ENCODE measurements around the gene TNNC1.

TNNC1 gene

DNA sequence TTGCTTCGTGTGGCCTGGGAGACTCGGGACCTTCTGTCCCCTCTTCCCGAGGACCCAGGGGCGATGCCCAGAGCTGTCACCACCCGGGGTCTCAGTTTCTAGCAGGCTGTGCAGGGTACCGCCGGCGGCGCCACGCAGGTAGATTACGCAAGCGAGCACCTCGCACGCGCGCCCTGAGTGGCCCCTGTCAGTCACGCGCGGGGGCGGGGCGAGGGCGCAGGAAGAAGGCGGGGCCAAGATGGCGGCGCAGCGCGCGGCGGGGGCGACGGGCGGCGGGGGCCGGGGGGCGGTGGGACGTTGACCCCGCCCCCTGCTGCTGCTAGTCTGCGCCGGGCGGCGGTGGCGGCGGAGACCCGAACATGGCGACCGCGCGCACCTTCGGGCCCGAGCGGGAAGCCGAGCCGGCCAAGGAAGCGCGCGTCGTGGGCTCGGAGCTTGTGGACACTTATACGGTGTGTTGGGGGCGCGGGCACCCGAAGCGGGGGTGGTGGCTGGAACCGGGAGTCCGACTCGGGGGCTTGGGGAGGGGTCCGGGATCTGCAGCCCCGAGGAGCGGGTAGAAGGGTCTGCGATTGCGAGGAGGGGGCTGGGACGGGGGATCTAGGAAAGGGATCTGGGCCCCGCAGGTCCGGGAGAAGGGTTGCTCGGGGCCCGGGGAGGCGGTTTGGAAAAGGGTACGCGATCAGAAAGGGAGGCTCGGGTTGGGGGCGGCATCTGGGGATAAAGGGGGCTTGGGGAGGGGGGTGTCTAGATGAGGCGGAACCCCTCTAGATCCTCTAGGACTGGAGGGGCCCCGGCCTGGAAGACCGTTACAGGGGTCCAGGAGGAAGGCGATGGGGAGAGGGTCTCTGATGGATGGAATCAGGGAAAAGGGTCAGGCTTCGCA, 1.7 kb upstream of the TNNC1 start, which contains the start of gene NISCH:
TSS of gene NISCH (plus strand) at position 322 of the 886 bp plus-strand sequence. CDS start at position 360, 38 bp downstream.
- 2 to 10% methylated on average over 9 to 70 of the region's 86 CpGs for WGBS, 2 experiments (ENCODE audit: insufficient coverage in 2 of 2)
- Histone ChIP-seq H3K27ac (ENCODE audit: low read depth, low read length, severe bottlenecking) (peak within 1 kb of the TSS; percentile 62), H3K36me3 (ENCODE audit: control insufficient read depth, insufficient read depth, low read length) (peaks cover 39% of the 10 kb centered on the region), H3K4me1 (ENCODE audit: control insufficient read depth, insufficient read depth, low read length, poor library complexity, severe bottlenecking) (peaks cover 16% of the 10 kb centered on the region), H3K4me3 (ENCODE audit: extremely low read depth, insufficient read depth, low read length, poor library complexity, severe bottlenecking) (peak within 1 kb of the TSS; percentile 99), H3K9me3 (ENCODE audit: control insufficient read depth, low read length) (no peaks in the 10 kb centered on the region)

DNA sequence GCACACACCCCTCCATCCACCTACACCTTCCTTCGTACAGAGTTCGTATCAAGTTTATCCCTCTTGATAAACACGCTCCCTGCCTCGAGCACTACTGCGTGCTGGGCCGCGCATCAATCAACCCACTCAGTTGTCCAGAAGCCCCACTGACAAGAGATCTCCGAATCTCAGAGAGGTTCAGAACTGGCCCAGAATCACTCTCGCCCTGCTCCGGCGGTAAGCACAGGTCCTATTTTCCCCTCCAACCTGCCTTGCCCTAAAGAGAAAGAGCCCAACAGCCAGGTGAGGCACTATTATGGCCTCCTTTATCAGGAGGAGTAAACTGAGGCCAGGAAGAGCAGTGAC, 1.1 kb upstream of the TNNC1 start:
- peaks cover 33% of the 10 kb centered on the region for H3K36me3 ChIP-seq (ENCODE audit: control insufficient read depth, insufficient read depth, low read length)
- H3K9me3 ChIP-seq (ENCODE audit: control insufficient read depth, low read length), result no peaks in the 10 kb centered on the region
- peak overlapping the region; percentile 99 for H3K4me3 ChIP-seq (ENCODE audit: extremely low read depth, insufficient read depth, low read length, poor library complexity, severe bottlenecking)
- no peak overlapping the region for H3K27ac ChIP-seq (ENCODE audit: low read depth, low read length, severe bottlenecking)
- peaks cover 23% of the 10 kb centered on the region for H3K4me1 ChIP-seq (ENCODE audit: control insufficient read depth, insufficient read depth, low read length, poor library complexity, severe bottlenecking)
- WGBS, 2 experiments (ENCODE audit: insufficient coverage in 2 of 2), result 90 to 91% methylated on average over 9 to 11 of the region's 11 CpGs

DNA sequence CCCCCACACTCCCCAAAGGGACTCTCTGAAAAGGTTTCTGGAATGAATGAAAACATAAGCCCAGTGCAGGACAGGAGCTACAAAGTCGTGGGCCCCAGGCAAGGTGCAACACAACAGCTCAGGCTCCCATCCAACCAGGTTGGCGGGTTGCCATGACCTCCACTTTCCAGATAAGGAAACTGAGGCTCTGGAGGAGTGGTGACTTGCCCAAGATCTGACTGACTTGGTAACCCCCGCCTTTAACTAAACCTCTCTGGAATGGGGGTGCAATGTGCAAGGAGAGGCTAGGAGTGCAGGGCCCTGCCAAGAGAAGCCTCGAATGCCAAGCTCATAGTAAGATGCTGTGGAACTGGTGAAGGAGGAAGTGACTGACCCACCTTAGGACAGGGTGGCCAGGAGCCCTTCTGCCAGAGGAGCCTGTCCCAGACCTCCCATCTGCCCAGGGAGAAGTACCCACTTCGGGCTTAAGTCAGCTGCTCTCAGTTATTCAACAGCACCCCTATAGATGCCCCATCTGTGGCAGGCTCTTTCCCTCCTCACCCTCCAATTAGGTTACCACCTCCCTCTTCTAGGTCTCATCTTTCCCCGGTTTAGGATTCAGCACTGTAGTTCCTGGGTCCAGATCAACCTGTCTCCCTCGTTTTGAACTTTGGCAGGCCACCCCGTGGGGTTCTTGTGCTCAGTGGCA, 553 bp upstream of the TNNC1 start:
- WGBS, 2 experiments (ENCODE audit: insufficient coverage in 2 of 2), result 91 to 92% methylated on average over 7 to 8 of the region's 8 CpGs
- H3K4me1 ChIP-seq (ENCODE audit: control insufficient read depth, insufficient read depth, low read length, poor library complexity, severe bottlenecking), result peaks cover 27% of the 10 kb centered on the region
- H3K4me3 ChIP-seq (ENCODE audit: extremely low read depth, insufficient read depth, low read length, poor library complexity, severe bottlenecking), result no peak overlapping the region
- H3K36me3 ChIP-seq (ENCODE audit: control insufficient read depth, insufficient read depth, low read length), result peaks cover 29% of the 10 kb centered on the region
- no peaks in the 10 kb centered on the region for H3K9me3 ChIP-seq (ENCODE audit: control insufficient read depth, low read length)
- H3K27ac ChIP-seq (ENCODE audit: low read depth, low read length, severe bottlenecking), result no peak overlapping the region

DNA sequence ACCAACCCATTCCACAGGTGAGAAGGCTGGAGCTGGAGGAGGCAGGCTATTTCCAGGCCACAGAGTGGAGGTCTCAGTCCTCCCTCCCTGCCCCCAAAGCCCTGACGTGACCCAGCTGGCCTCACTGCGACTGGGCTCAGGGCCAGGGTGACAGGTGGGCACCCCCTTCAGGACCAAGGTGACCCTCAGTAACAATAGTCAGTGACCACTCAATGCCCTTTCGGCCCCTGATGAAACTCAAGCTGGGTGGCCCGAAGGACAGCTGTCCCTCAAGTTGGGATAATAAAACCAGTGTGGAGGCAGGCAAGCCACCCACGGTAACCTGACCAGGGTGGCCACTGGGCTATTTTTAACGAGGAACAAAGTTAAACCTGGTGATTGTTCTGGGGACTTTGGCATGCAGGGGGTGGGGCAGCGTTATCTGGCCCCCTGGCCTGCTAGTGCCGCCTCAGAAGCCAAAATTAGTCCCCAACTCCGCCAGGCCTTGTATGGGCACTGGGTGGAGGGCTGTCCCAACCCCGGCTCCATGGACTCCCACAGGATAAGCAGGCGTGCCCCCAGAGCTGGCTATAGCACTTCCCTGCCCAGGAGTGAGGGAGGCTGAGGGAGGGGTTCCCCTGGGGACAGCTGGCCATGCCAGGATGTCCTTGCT, 1.1 kb downstream of the TNNC1 start:
- H3K36me3 ChIP-seq (ENCODE audit: control insufficient read depth, insufficient read depth, low read length), result peaks cover 12% of the 10 kb centered on the region
- no peak overlapping the region for H3K4me3 ChIP-seq (ENCODE audit: extremely low read depth, insufficient read depth, low read length, poor library complexity, severe bottlenecking)
- no peaks in the 10 kb centered on the region for H3K9me3 ChIP-seq (ENCODE audit: control insufficient read depth, low read length)
- H3K27ac ChIP-seq (ENCODE audit: low read depth, low read length, severe bottlenecking), result no peak overlapping the region
- peaks cover 27% of the 10 kb centered on the region for H3K4me1 ChIP-seq (ENCODE audit: control insufficient read depth, insufficient read depth, low read length, poor library complexity, severe bottlenecking)
- 78 to 82% methylated on average over 9 to 10 of the region's 11 CpGs for WGBS, 2 experiments (ENCODE audit: insufficient coverage in 2 of 2)

DNA sequence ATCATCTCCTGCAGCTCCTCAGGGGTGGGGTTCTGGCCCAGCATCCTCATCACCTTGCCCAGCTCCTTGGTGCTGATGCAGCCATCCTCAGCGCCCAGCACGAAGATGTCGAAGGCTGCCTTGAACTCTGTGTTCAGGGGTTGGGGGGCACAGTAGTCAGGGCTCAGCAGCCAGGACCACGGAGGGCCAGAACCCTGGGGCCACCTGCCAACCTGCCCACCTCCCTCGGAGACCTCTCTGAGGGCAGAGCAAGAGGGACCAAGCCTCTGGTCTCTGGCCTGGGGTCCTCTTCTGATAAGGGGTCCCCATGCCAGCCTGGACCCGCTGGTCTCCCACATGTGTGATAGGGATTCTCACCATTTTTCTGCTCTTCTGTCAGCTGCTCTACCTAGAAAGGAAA, 1.7 kb downstream of the TNNC1 start:
- Histone ChIP-seq H3K36me3 (ENCODE audit: control insufficient read depth, insufficient read depth, low read length) (peaks cover 6% of the 10 kb centered on the region), H3K27ac (ENCODE audit: low read depth, low read length, severe bottlenecking) (no peak overlapping the region), H3K4me3 (ENCODE audit: extremely low read depth, insufficient read depth, low read length, poor library complexity, severe bottlenecking) (no peak overlapping the region), H3K4me1 (ENCODE audit: control insufficient read depth, insufficient read depth, low read length, poor library complexity, severe bottlenecking) (peaks cover 27% of the 10 kb centered on the region), H3K9me3 (ENCODE audit: control insufficient read depth, low read length) (no peaks in the 10 kb centered on the region)
- WGBS, 2 experiments (ENCODE audit: insufficient coverage in 2 of 2), result 91 to 100% methylated on average over 3 to 5 of the region's 6 CpGs

DNA sequence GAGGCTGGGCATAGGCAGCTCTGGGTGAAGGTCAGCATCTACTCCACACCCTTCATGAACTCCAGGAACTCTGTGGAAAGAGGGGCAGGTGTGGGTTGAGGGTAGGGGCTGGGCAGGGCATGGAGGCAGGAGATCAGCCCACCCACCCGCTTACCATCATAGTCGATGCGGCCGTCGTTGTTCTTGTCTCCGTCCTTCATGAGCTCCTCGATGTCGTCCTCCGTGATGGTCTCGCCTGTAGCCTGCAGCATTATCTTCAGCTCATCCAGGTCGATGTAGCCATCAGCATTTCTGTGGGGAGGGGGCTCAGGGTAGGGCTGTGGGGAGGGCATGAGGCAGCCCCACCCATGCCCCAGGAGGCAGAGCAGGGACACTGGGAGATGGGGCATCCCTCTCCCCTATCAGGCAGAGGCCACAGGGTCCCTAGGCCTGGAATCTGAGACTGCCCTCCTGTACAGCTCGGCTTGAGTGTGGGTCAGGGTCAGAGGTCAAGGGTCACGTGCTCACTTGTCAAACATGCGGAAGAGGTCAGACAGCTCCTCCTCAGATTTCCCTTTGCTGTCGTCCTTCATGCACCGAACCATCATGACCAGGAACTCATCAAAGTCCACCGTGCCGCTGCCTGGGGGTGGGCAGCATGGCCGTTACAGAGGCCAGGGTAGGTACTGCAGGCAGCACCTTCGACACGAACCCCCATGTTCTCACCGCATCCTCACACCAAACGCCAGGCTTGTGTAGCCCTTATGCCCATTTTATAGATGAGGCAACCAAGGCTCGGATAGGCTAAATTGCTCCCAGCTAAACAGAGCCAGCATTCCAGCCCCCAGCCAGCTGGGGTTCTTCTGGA, 2.4 kb downstream of the TNNC1 start:
- H3K9me3 ChIP-seq (ENCODE audit: control insufficient read depth, low read length), result no peaks in the 10 kb centered on the region
- peaks cover 27% of the 10 kb centered on the region for H3K4me1 ChIP-seq (ENCODE audit: control insufficient read depth, insufficient read depth, low read length, poor library complexity, severe bottlenecking)
- H3K4me3 ChIP-seq (ENCODE audit: extremely low read depth, insufficient read depth, low read length, poor library complexity, severe bottlenecking), result no peak overlapping the region
- WGBS, 2 experiments (ENCODE audit: insufficient coverage in 2 of 2), result 91 to 93% methylated on average over 20 to 24 of the region's 24 CpGs
- no peak overlapping the region for H3K27ac ChIP-seq (ENCODE audit: low read depth, low read length, severe bottlenecking)
- H3K36me3 ChIP-seq (ENCODE audit: control insufficient read depth, insufficient read depth, low read length), result no peaks in the 10 kb centered on the region

DNA sequence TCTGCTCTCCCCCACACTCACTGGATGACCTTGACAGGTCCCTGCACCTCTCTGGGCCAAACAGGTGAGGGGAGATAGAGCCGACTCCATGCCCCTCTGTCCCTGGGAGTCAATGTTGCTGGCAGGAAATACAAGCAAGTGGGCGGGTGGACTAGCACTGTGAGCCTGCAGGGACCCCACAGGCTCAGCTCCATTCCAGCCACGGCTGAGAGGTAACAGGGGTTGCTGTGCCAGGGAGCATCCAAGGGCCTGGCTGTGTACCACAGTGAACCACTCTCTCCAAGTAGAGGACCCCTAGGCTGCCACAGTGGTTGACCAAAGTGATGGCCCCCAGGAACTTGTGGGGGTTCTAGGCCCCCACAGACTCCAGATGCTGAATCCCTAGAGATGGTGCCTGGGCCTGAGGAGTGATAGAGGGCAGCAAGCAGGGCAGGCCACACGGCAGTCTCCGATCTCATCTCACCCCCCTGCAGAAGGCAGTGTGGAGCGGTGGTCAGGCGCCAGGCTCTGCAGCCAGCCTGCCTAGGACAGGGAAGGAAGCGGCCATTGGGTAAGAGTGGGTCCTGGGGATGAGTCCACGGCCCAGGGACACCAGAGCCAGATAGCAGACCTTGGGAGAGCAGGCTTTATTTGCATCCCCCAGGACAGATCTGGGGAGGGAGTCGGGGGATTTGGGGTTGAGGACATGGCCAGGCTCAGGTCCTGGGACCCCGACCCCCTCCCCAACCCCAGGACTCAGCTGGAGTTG, 3.2 kb downstream of the TNNC1 start:
- Histone ChIP-seq H3K9me3 (ENCODE audit: control insufficient read depth, low read length) (no peaks in the 10 kb centered on the region), H3K36me3 (ENCODE audit: control insufficient read depth, insufficient read depth, low read length) (no peaks in the 10 kb centered on the region), H3K27ac (ENCODE audit: low read depth, low read length, severe bottlenecking) (peak overlapping the region; percentile 36), H3K4me3 (ENCODE audit: extremely low read depth, insufficient read depth, low read length, poor library complexity, severe bottlenecking) (no peak overlapping the region), H3K4me1 (ENCODE audit: control insufficient read depth, insufficient read depth, low read length, poor library complexity, severe bottlenecking) (peaks cover 27% of the 10 kb centered on the region)
- WGBS, 2 experiments (ENCODE audit: insufficient coverage in 2 of 2), result 93 to 94% methylated on average over 8 of the region's 11 CpGs

DNA sequence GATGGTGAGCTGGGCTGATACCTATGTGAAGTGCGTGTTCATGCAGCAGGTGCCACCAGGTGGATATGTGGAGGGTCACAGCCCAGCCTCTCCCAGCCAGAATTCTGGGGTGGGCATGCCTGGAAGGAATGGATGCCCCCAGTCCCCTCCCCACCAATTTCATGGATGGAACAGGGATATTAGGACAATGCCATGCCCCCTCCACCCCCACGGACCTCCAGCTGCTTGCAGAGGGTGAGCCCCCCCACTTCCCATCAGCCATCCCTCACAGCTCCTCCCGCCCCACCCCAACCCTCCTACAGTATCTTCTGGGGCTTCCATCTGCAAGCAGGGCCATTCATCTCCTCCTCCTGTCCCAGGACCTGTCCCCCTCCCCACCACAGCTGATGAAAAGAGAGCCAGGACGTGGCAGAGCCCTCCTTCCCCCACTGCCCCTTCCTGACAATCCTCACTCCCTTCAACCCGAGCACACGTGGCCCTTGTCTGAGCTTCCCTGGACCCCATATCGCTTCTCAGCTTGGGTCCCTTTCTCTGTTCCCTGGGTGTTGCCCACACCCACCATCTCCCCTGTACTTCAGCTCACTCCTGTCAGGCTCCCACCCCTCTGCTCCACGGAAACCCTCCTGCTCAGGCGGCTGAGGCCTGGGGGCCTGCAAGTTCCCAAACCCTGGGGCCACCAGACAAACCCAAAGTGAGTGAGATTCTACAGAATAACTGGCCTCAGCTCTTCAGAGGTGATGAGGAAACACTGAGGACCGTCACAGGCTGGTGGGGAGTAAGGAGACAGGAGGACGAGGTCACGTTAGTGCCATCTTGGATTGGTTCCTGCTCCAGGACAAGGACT, 6.1 kb downstream of the TNNC1 start:
- Histone ChIP-seq H3K27ac (ENCODE audit: low read depth, low read length, severe bottlenecking) (no peak overlapping the region), H3K36me3 (ENCODE audit: control insufficient read depth, insufficient read depth, low read length) (no peaks in the 10 kb centered on the region), H3K4me3 (ENCODE audit: extremely low read depth, insufficient read depth, low read length, poor library complexity, severe bottlenecking) (no peak overlapping the region), H3K9me3 (ENCODE audit: control insufficient read depth, low read length) (no peaks in the 10 kb centered on the region), H3K4me1 (ENCODE audit: control insufficient read depth, insufficient read depth, low read length, poor library complexity, severe bottlenecking) (peaks cover 18% of the 10 kb centered on the region)
- 83 to 84% methylated on average over 8 to 10 of the region's 12 CpGs for WGBS, 2 experiments (ENCODE audit: insufficient coverage in 2 of 2)

Measured in mesodermal cell (in vitro differentiated cells).